Stimulated activated CD4-positive, alpha-beta T cell treated with anti-CD3 and anti-CD28 coated beads, TNF-alpha, amount 100 ng/mL, for 24 hours (primary cell): ENCODE results near the gene ROPN1L.
"Not testable (repeated sequence)": the region's sequence is repeated elsewhere in the genome, so short reads cannot be mapped to it uniquely, and the experiment has no call there.

Source experiments
- DNase-seq, 3 experiments: peaks; one replicate each; pipeline ENCODE4 v3.0.0-alpha.2; 2020; ENCODE audit warnings: low read depth in 3 of 3

Gene ROPN1L

DNA sequence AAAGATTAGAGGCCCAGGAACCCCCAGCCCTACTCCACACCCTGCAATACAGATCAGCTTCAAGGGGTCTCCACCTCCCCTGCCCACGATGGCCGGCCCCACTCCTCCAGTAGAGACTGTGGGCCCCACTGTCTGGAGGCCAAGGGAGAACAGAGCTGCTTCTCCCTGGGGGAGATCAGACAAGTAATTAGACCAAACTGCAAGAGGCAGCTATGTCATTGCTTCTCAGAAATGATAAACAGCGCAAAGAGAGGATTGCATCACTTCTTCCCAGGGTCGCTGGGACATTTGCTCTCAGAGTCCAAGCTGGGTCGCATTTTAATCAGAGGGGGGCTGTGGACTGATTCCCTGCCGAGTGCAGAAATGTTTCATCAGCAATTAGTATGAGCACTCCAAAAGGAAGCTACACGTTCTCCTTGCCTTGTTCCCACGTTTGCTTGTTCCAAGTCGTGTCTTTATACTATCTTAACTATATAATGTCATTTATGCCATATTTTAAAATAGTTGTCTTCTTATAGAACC, 59.9 kb downstream of the ROPN1L start:
- DNase-seq, result no peak

DNA sequence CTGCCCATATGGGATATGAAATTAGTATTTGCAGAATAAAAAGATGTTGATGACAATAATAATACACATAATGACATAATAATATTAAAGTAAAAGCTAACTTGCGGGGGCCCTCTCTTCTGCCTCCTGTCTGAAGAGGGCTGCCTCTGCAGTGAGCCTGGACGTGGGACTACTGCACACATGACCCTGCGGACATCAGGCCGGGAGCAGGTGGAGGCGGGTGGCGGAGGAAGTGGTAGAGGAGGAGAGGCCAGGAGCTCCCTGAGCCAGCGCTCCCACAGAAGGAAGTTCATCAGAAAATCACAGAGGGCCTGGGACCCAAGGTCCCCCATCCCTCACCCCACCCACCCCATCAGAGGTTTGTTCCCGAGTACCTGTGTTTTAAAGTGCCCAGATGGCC, 60.5 kb downstream of the ROPN1L start:
- DNase-seq, result no peak

GRCh38 chr5:10502578-10502977, 60.9 kb downstream of the ROPN1L start:
- DNase-seq, result no peak

GRCh38 chr5:10503321-10503720, 61.6 kb downstream of the ROPN1L start:
- DNase-seq, result no peak

DNA sequence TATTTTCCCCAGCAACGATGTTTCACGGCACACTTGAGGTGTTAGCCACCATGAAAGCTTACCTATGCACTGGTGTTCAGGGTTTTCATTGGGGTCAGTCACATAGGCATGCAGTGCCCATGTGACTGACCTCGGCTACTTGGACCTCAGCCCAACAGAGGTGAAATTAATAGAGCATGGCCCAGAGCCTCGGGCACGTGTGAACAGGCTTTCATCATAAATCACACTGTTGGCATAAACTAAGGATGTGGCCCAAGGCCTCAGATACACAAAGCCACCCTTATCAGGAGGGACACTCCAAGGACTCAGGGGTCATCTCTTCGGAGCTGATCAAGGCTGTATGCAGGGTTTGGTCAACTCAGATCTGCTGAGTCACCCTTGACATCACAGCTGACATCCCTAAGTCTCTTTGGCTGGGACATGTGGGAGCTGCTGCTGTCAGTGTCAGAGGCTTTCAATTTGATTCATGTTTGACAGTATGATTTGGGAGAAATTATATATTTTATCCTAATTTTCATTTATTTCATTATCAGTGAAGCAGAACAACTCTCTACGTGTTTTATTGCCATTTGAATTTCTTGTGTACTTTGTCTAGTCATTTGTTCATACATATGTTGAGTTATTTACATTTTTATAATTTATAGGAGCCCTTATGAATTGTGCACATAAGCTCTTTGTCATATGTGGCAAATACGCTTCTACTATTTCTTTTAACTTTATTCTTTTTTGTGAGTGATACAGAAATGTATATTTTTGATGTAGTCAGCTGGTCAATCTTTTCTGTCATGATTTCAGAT, 62.5 kb downstream of the ROPN1L start:
- DNase-seq, result no peak

DNA sequence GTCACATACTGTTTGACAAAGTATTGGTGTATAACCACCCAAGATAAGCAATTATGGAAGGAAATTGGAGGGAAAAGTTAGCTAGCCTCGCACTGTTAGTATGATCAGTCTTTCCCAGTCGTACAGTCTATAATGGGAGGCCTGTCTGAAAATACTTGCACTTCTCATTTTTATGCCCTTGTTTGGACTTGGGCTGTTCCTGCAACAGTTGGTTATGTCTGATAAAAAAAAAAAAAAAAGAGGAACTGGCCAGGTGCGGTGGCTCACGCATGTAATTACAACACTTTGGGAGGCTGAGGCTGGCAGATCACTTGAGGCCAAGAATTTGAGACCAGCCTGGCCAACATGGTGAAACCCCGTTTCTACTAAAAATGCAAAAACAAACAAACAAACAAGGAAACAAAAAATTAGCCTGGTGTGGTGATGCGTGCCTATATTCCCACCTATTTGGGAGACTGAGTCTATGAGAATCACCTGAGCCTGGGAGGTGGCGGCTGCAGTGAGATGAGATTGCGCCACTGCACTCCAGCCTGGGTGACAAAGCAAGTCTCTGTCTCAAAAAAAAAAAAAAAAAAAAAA, 63.9 kb downstream of the ROPN1L start:
- no peak for DNase-seq

GRCh38 chr5:10506535-10506934, 64.9 kb downstream of the ROPN1L start:
- no peak for DNase-seq

DNA sequence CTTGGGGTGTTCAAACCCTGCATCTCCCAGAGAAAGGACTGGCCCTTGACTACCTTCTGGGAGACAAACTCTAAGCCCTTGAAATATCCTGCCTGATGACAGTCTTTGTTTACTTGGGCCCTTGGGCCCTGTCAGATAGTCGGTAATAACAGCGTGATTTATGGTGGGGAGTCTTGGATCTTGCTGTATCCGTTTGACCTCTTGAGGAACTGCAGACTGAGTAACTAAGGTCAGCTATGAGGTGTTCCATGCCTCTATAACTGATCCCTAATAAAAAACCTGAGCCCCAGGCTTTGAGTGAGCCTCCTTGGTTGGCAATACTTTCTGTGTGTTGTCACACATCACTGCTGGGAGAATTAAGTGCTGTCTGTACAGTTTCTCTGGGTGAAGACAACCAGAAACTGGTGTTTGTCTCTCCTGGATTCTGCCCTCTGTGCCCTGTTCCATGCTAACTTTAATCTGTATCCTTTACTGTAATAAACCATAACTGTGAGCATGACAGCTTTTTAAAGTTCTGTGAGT, 66.0 kb downstream of the ROPN1L start:
- DNase-seq, result no peak

- DNase-seq, result no peak
Observed at GRCh38 chr5:10509575-10509974, 67.9 kb downstream of the ROPN1L start.

DNA sequence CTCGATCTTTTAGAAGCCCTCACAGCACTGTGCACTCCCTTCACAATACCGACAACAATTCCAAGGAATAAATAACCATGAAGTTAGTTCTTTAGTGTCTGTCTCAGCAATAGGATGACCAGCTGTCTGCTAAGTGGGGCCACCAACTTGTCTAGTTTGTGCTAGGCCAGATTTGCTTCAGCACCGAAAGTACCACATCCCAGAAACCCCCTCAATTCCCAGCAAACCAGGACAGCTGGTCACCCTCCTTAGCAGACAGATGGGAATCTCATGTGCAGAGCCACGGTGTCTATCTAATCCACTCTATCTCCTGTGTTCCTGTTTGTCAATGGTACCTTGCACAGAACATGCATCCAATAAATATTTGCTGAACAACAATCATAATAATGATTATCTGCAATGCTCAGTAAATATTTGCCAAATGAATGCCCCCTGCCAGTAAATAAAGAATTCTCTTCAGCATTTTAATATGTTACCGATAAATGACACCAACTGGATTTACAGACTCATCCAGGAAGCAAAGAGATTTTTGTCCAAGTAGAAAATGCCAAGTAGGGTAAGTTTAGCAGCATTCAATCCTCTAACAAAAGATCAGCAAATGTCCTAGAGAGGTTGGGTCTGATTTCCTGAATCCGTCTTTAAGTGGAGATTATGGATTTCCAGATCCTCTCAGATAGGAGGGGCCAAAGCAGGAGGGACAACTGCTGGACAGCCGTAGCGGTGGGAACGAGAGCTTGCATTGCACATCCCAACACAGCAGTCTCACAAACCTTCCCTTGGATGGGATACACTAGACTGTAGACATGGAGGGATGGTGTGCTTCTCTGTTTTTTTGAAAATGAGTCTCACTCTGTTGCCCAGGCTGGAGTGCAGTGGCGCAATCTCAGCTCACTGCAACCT, 70.3 kb downstream of the ROPN1L start:
- DNase-seq, result no peak

DNA sequence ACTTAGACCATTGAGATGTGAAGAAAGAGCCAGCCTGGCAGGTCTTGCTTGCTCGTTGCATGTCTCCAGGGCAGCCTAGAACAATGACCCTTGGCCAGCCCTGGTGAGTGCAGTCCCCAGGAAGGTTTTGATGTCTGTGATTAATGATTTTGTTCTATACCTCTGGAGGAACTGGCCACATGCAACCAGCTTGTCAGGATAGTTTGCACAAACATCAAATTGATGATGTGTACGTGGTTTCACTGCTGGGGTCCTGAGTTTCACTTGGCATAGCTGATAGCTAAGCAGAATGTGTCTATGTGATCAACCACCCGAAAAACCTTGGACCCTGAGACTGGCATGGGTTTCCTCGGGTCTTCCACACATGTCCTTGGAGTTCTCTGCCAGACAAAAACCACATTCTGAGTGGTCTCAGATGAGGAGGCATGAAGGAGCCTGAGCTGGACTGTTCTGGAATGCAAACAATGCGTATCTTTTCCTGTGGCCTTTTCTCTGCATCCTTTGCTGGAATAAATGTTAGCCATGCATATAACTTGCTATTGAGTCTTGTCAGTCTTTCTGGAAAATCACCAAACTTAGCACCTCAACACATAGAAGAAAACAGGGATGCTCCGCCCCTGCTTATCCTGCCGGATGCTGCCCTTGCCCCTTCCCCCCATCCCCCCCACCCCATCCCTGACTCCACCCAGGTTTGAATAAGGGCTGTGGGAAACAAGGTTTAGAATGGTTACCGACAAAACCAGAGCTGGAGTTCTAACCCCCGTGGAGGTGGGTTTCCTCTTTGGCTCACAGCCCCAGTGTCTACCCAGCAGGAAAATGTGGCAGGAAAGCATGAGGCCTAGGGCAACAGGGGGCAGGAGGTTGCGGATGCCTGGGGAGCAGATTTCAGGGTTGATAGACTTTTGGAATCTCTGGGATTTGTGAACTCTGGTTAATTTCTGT, 72.1 kb downstream of the ROPN1L start:
- no peak for DNase-seq

DNA sequence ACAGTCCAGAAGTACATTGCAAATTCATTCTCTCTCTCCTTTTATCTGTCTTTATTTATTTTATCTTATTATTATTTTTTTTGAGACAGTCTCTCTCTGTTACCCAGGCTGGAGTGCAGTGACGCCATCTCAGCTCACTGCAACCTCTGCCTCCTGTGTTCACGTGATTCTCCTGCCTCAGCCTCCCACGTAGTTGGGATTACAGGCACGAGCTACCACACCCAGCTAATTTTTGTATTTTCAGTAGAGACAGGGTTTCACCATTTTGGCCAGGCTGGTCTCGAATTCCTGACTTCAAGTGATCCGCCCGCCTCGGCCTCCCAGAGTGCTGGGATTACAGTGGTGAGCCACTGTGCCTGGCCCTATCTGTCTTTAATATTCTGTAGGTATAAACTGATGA, 72.9 kb downstream of the ROPN1L start:
- not testable (repeated sequence) for DNase-seq
